GM18873 (cell line): ENCODE results near the gene TMEM200C.

Experiments
- ATAC-seq: cut with Tn5 transposase; IDR thresholded peaks from one replicate; pipeline ENCODE4 v1.9.1; 2021; ENCODE audit warnings: mild to moderate bottlenecking, moderate library complexity, moderate number of reproducible peaks; ENCODE audit not compliant: unreplicated experiment, low FRiP score

Gene TMEM200C

DNA sequence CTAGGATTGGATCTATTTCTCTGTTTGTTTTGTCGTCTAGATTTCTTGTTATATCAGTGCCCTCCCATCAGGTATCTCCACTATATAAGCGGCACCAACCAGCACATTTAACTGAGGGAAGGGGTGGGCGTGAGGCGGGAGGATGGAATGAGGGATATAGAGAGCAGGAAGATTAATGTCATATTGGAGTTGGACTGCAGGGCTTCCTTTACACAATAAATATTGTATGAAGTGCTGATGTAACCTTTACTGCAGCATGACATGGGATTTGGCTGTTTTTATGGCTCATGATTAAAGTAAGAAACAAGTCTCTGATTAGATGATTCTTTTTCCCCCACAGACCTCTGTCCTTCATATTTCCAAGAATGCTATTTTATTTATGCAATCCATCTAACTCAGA lies 54.8 kb downstream of the TMEM200C start:
- ATAC-seq, result no peak

GRCh38 chr18:5840025-5840424 lies 55.3 kb downstream of the TMEM200C start:
- ATAC-seq, result no peak

GRCh38 chr18:5839102-5839501 lies 56.2 kb downstream of the TMEM200C start:
- no peak for ATAC-seq
